SK-N-SH (cell line): Measurements from ENCODE around the gene CHCHD5.

Experiments used
- EZH2phosphoT487 ChIP-seq: fragments of 200-600 bp; sonication (generic); IDR thresholded peaks from 2 replicates; pipeline ENCODE4 v1.6.1; 2017; ENCODE audit warnings: low read depth, mixed run types, mild to moderate bottlenecking, antibody characterized with exemption, moderate library complexity, borderline replicate concordance
- GABPA ChIP-seq: IDR thresholded peaks from 2 replicates; pipeline ENCODE4 v1.4.0; 2012; ENCODE audit warnings: low read depth, mild to moderate bottlenecking
- JUND ChIP-seq: IDR thresholded peaks from 2 replicates; pipeline ENCODE4 v1.4.0; 2012
- POLR2AphosphoS5 ChIP-seq: IDR thresholded peaks from 2 replicates; pipeline ENCODE4 v1.6.1; 2012; ENCODE audit warnings: low read depth, low read length
- RAD21 ChIP-seq: IDR thresholded peaks from 2 replicates; pipeline ENCODE4 v1.6.1; 2012; ENCODE audit warnings: mild to moderate bottlenecking, low read length
- TEAD4 ChIP-seq: IDR thresholded peaks from 2 replicates; pipeline ENCODE4 v1.4.0; 2012; ENCODE audit warnings: mild to moderate bottlenecking, borderline replicate concordance; ENCODE audit not compliant: insufficient read depth
- YY1 ChIP-seq: IDR thresholded peaks from 2 replicates; pipeline ENCODE4 v1.4.0; 2012; ENCODE audit warnings: low read depth, mild to moderate bottlenecking
- TF ChIP-seq, protein P1 (sequence below): fragments of 200-600 bp; sonication (generic); IDR thresholded peaks from 2 replicates; pipeline ENCODE4 v1.6.1; 2017; ENCODE audit warnings: antibody characterized with exemption, mild to moderate bottlenecking, moderate library complexity
- TF ChIP-seq, protein P2 (sequence below): IDR thresholded peaks from 2 replicates; pipeline ENCODE4 v1.4.0; 2012; ENCODE audit warnings: low read depth, borderline replicate concordance
- TF ChIP-seq, protein P3 (sequence below): IDR thresholded peaks from 2 replicates; pipeline ENCODE4 v1.4.0; 2012; ENCODE audit warnings: low read depth
- TF ChIP-seq, protein P4 (sequence below): fragments of 150-350 bp; IDR thresholded peaks from 2 replicates; pipeline ENCODE4 v1.6.1; 2016; ENCODE audit warnings: mild to moderate bottlenecking, low read depth, low read length

DNA sequence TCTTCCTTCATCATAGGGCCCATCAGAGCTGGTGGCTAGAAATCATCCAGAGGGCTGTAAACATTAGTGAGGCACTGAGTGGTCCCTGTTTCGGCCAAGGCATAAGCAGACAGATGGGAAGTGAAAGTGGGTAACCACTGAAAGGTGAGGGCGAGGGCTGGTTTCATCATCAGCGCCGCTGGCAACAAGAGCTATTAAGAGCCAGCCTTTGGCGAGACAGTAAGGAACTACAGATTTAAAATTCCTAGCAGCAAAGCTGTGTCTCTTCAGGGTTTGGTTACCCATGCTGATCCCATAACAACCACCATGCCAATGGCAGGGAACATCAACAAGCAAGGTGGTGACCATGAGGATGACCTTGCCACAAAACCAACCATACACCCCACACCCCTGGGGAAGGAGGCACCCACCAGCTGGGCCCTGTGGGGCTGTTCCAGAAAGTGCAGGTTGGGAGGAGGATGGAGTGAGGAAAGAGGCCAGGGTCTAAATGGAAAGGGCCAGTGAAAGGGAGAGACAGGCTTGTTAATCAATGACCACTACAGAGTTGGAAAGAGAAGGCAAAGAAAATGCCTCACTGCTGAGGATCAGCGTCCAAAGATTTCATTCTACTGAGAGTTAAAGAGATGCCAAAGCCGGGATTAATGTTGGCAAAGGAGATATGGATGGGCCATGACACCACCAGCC lies 52.3 kb downstream of the CHCHD5 start:
- TF ChIP-seq EZH2phosphoT487 (no peak), YY1 (no peak), TEAD4 (no peak), POLR2AphosphoS5 (no peak), RAD21 (no peak), GABPA (no peak), JUND (no peak)
- TF ChIP-seq, protein P1, sequence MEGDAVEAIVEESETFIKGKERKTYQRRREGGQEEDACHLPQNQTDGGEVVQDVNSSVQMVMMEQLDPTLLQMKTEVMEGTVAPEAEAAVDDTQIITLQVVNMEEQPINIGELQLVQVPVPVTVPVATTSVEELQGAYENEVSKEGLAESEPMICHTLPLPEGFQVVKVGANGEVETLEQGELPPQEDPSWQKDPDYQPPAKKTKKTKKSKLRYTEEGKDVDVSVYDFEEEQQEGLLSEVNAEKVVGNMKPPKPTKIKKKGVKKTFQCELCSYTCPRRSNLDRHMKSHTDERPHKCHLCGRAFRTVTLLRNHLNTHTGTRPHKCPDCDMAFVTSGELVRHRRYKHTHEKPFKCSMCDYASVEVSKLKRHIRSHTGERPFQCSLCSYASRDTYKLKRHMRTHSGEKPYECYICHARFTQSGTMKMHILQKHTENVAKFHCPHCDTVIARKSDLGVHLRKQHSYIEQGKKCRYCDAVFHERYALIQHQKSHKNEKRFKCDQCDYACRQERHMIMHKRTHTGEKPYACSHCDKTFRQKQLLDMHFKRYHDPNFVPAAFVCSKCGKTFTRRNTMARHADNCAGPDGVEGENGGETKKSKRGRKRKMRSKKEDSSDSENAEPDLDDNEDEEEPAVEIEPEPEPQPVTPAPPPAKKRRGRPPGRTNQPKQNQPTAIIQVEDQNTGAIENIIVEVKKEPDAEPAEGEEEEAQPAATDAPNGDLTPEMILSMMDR: no peak
- TF ChIP-seq, protein P2, sequence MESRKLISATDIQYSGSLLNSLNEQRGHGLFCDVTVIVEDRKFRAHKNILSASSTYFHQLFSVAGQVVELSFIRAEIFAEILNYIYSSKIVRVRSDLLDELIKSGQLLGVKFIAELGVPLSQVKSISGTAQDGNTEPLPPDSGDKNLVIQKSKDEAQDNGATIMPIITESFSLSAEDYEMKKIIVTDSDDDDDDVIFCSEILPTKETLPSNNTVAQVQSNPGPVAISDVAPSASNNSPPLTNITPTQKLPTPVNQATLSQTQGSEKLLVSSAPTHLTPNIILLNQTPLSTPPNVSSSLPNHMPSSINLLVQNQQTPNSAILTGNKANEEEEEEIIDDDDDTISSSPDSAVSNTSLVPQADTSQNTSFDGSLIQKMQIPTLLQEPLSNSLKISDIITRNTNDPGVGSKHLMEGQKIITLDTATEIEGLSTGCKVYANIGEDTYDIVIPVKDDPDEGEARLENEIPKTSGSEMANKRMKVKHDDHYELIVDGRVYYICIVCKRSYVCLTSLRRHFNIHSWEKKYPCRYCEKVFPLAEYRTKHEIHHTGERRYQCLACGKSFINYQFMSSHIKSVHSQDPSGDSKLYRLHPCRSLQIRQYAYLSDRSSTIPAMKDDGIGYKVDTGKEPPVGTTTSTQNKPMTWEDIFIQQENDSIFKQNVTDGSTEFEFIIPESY: no peak
- TF ChIP-seq, protein P3, sequence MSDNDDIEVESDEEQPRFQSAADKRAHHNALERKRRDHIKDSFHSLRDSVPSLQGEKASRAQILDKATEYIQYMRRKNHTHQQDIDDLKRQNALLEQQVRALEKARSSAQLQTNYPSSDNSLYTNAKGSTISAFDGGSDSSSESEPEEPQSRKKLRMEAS: no peak
- TF ChIP-seq, protein P4, sequence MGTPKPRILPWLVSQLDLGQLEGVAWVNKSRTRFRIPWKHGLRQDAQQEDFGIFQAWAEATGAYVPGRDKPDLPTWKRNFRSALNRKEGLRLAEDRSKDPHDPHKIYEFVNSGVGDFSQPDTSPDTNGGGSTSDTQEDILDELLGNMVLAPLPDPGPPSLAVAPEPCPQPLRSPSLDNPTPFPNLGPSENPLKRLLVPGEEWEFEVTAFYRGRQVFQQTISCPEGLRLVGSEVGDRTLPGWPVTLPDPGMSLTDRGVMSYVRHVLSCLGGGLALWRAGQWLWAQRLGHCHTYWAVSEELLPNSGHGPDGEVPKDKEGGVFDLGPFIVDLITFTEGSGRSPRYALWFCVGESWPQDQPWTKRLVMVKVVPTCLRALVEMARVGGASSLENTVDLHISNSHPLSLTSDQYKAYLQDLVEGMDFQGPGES: no peak
